Progenitor cell of endocrine pancreas (in vitro differentiated cells): Measurements from ENCODE around the gene PTCD3. TPM values are rescaled to one million over a fixed set of nuclear protein-coding genes. Genes with fewer than 3 reads are reported as not detected.

ENCODE experiments used
- DNase-seq: peaks from one replicate; pipeline ENCODE4 v3.0.0; 2021; ENCODE audit warnings: low spot score; ENCODE audit not compliant: unreplicated experiment
- H3K27ac Mint-ChIP-seq: 2 replicates; pipeline ENCODE4 v1.8.0; 2021; ENCODE audit warnings: mild to moderate bottlenecking, moderate library complexity, mixed read lengths
- H3K27me3 Mint-ChIP-seq: 2 replicates; pipeline ENCODE4 v1.8.0; 2021; ENCODE audit warnings: mixed read lengths
- H3K36me3 Mint-ChIP-seq: 2 replicates; pipeline ENCODE4 v1.8.0; 2022; ENCODE audit warnings: mixed read lengths; ENCODE audit not compliant: insufficient read depth
- H3K4me1 Mint-ChIP-seq: 2 replicates; pipeline ENCODE4 v1.8.0; 2021; ENCODE audit warnings: low read depth, mixed read lengths
- H3K4me3 Mint-ChIP-seq: 2 replicates; pipeline ENCODE4 v1.8.0; 2021; ENCODE audit warnings: low read depth, mild to moderate bottlenecking, moderate library complexity, mixed read lengths
- H3K9me3 Mint-ChIP-seq: 2 replicates; pipeline ENCODE4 v1.8.0; 2021; ENCODE audit warnings: low read depth, mixed read lengths
- CTCF ChIP-seq: fragments of 200-600 bp; sonication (generic); IDR thresholded peaks from one replicate; pipeline ENCODE4 v1.5.0; 2021; ENCODE audit warnings: antibody characterized with exemption, mild to moderate bottlenecking; ENCODE audit not compliant: unreplicated experiment
- total RNA-seq: library from RNA; stranded (reverse); gene quantifications from 2 replicates; pipeline ENCODE4 v1.2.1, GENCODE V29; 2021

Gene PTCD3
- total RNA-seq, 1 donor from 2014 or later = 163 TPM

- TF ChIP-seq CTCF = no peak
- Mint-ChIP-seq H3K4me1 (peaks cover 10% of the 10 kb centered on the region), H3K9me3 (peaks cover 14% of the 10 kb centered on the region), H3K27ac (no peak overlapping the region), H3K27me3 (no peaks in the 10 kb centered on the region), H3K36me3 (peaks cover 55% of the 10 kb centered on the region), H3K4me3 (no peak overlapping the region)
- no peak for DNase-seq
Observed at GRCh38 chr2:86066007-86066578, 39.9 kb upstream of the PTCD3 start.

GRCh38 chr2:86066915-86067314 lies 39.1 kb upstream of the PTCD3 start:
- Mint-ChIP-seq H3K4me1 (peaks cover 6% of the 10 kb centered on the region), H3K27me3 (no peaks in the 10 kb centered on the region), H3K9me3 (peaks cover 14% of the 10 kb centered on the region), H3K36me3 (peaks cover 58% of the 10 kb centered on the region), H3K4me3 (no peak overlapping the region), H3K27ac (no peak overlapping the region)
- TF ChIP-seq CTCF = no peak
- no peak for DNase-seq

GRCh38 chr2:86068136-86068588 lies 37.9 kb upstream of the PTCD3 start:
- H3K27ac Mint-ChIP-seq = no peak overlapping the region
- DNase-seq = no peak
- H3K36me3 Mint-ChIP-seq = peaks cover 51% of the 10 kb centered on the region
- H3K9me3 Mint-ChIP-seq = peaks cover 8% of the 10 kb centered on the region
- H3K4me1 Mint-ChIP-seq = no peaks in the 10 kb centered on the region
- no peak overlapping the region for H3K4me3 Mint-ChIP-seq
- H3K27me3 Mint-ChIP-seq = no peaks in the 10 kb centered on the region
- no peak for TF ChIP-seq CTCF

- no peak overlapping the region for H3K4me3 Mint-ChIP-seq
- H3K27ac Mint-ChIP-seq = no peak overlapping the region
- H3K36me3 Mint-ChIP-seq = peaks cover 46% of the 10 kb centered on the region
- no peaks in the 10 kb centered on the region for H3K4me1 Mint-ChIP-seq
- H3K9me3 Mint-ChIP-seq = peaks cover 4% of the 10 kb centered on the region
- no peak for TF ChIP-seq CTCF
- DNase-seq = no peak
- no peaks in the 10 kb centered on the region for H3K27me3 Mint-ChIP-seq
Observed at GRCh38 chr2:86068648-86069047, 37.4 kb upstream of the PTCD3 start.

GRCh38 chr2:86069091-86069685 lies 36.8 kb upstream of the PTCD3 start:
- peak overlapping the region; percentile 78 for H3K27ac Mint-ChIP-seq
- peaks cover 41% of the 10 kb centered on the region for H3K36me3 Mint-ChIP-seq
- H3K4me3 Mint-ChIP-seq = no peak overlapping the region
- no peaks in the 10 kb centered on the region for H3K4me1 Mint-ChIP-seq
- H3K27me3 Mint-ChIP-seq = no peaks in the 10 kb centered on the region
- no peak for DNase-seq
- TF ChIP-seq CTCF = no peak
- no peaks in the 10 kb centered on the region for H3K9me3 Mint-ChIP-seq
